ENCODE data around the gene CTTN. TPM values are rescaled to one million over a fixed set of nuclear protein-coding genes. Genes with fewer than 3 reads are reported as not detected.
A peak's percentile ranks its signal among the peaks of the same experiment; 100 is the strongest.

Gene CTTN
- total RNA-seq, 5 donors from 2014 or later (not counting 1 experiment from before 2014, with no cell fraction given) = 0.44 to 3.6 (median 2.3) TPM

DNA sequence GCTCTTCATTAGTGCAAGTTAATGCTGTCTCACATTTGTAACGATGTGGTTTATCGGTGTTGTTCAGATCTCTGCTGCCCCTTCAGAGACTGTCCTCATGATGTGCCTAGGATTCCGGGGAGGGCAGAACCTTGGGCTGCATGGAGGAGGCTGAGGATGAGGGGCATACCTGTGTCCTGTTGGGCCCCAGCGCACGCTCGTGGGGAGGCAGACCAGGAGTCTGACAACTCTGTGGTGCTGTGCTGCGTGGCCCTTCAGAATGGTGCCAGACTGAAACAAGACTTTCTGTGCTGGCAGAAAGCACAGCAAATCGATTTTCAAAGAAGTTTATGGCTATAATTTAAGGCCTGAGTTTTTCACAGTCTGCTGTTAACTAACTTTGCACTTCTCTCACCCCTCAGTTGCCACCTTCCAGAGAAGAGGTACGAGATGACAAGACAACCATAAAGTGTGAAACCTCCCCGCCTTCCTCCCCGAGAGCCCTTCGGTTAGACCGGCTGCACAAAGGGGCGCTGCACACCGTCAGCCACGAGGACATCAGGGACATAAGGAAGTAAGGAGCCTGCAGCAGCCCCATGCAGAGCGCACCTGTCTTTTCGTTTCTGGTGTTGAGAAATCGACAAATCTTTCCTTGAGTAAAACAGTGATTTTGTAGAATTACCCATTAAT lies 44.3 kb upstream of the CTTN start:
- H3K36me3 Mint-ChIP-seq = peaks cover 61% of the 10 kb centered on the region
- Histone ChIP-seq H3K27me3 (replicated peaks in 1 of 2; ENCODE audit: control insufficient read depth in 2 of 2, extremely low read depth in 1 of 2, insufficient read depth in 2 of 2, low read length in 1 of 2) (no peaks in the 10 kb centered on the region), H3K27ac (ENCODE audit: low read length) (no peak overlapping the region), H3K9me3 (no peaks in the 10 kb centered on the region), H3K4me3 (ENCODE audit: control insufficient read depth in 1 of 2, extremely low read depth in 1 of 2, low read length in 1 of 2) (no peak overlapping the region), H3K4me1 (ENCODE audit: control insufficient read depth in 1 of 2, extremely low read depth in 1 of 2, insufficient read depth in 2 of 2, low read length in 2 of 2) (peaks cover 0 to 16% of the 10 kb centered on the region in 2 experiments), H3K36me3 (ENCODE audit: control insufficient read depth in 2 of 2, extremely low read depth in 1 of 2, insufficient read depth in 1 of 2, low read length in 1 of 2) (peaks cover 10 to 58% of the 10 kb centered on the region in 2 donors)
- H3K9me3 Mint-ChIP-seq = no peaks in the 10 kb centered on the region
- ATAC-seq (replicated peaks in 1 of 4) = no peak
- H3K27ac Mint-ChIP-seq = no peak overlapping the region
- H3K4me1 Mint-ChIP-seq = peaks cover 0 to 3% (median 0%) of the 10 kb centered on the region in 3 donors
- H3K27me3 Mint-ChIP-seq = no peaks in the 10 kb centered on the region
- ChIA-PET POLR2A (no interaction called here), CTCF (no interaction called here)
- 82% methylated on average over 13 of the region's 19 CpGs for WGBS (ENCODE audit: insufficient coverage)
- peak in 4 of 35 experiments; percentile 3 to 28 (median 5) for DNase-seq
- no peak overlapping the region for H3K4me3 Mint-ChIP-seq

DNA sequence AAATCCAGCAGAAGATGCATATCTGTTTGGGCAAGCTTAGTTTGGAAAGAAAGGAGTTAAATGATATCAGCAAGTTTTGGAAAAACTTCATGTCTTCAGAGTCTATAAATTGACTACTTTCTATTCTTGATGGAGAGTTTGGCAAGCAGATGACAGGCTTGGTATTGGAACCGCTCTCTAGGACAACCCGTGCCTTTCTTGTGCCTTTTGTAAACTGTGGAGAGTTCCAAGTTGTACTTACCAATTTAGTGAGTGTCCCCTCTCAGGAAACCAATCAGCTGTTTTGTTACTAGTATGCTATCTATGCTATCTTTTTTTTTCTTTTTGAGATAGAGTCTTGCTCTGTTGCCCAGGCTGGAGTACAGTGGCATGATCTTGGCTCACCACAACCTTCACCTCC lies 43.7 kb upstream of the CTTN start:
- H3K4me3 Mint-ChIP-seq = no peak overlapping the region
- POLR2A ChIA-PET = no interaction called here
- no CpG with 5 or more reads among the region's 2 CpGs for WGBS (ENCODE audit: insufficient coverage)

DNA sequence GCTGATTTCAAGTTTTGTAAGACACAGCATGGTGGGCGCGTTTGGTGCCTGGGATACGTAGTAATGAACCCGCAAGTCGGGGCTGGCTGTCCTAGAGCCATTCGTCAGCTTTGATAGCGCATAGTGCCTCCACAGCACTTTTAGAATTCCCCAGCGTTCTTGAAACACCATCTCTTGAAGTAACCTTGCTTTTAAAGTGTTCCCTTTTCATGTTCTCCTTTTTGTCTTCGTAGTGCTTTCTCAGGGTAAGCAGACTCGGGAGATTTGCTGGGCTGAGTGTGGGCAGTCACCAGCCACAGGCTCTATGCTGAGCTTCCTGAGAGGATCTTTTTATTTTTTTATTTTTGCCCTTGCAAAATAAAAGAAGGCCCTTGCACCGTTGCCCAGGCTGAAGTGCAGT lies 39.6 kb upstream of the CTTN start:
- no peak for ATAC-seq (replicated peaks in 1 of 4)
- DNase-seq = no peak
- CTCF ChIA-PET = no interaction called here
- H3K27ac ChIP-seq (ENCODE audit: low read length) = no peak overlapping the region
- H3K4me1 Mint-ChIP-seq = peaks cover 0 to 5% (median 2%) of the 10 kb centered on the region in 3 donors
- 88% methylated on average over 10 of the region's 11 CpGs for WGBS (ENCODE audit: insufficient coverage)
- no peaks in the 10 kb centered on the region for H3K27me3 ChIP-seq (replicated peaks in 1 of 2; ENCODE audit: control insufficient read depth in 2 of 2, extremely low read depth in 1 of 2, insufficient read depth in 2 of 2, low read length in 1 of 2)
- H3K4me3 Mint-ChIP-seq = no peak overlapping the region
- peaks cover 0 to 3% of the 10 kb centered on the region in 2 experiments for H3K4me1 ChIP-seq (ENCODE audit: control insufficient read depth in 1 of 2, extremely low read depth in 1 of 2, insufficient read depth in 2 of 2, low read length in 2 of 2)
- POLR2A ChIA-PET = no interaction called here
- no peak overlapping the region for H3K4me3 ChIP-seq (ENCODE audit: control insufficient read depth in 1 of 2, extremely low read depth in 1 of 2, low read length in 1 of 2)
- H3K9me3 ChIP-seq = no peaks in the 10 kb centered on the region
- H3K9me3 Mint-ChIP-seq = no peaks in the 10 kb centered on the region
- no peaks in the 10 kb centered on the region for H3K27me3 Mint-ChIP-seq
- peaks cover 23 to 74% of the 10 kb centered on the region in 2 donors for H3K36me3 ChIP-seq (ENCODE audit: control insufficient read depth in 2 of 2, extremely low read depth in 1 of 2, insufficient read depth in 1 of 2, low read length in 1 of 2)
- H3K36me3 Mint-ChIP-seq = peaks cover 67% of the 10 kb centered on the region
- H3K27ac Mint-ChIP-seq = no peak overlapping the region

More for the DNA sequence above, 43.7 kb upstream of the CTTN start:
- Mint-ChIP-seq H3K9me3 (no peaks in the 10 kb centered on the region), H3K36me3 (peaks cover 63% of the 10 kb centered on the region), H3K27ac (no peak overlapping the region), H3K4me1 (peaks cover 0 to 3% (median 0%) of the 10 kb centered on the region in 3 donors), H3K27me3 (no peaks in the 10 kb centered on the region)
- H3K4me3 ChIP-seq (ENCODE audit: control insufficient read depth in 1 of 2, extremely low read depth in 1 of 2, low read length in 1 of 2) = no peak overlapping the region
- H3K36me3 ChIP-seq (ENCODE audit: control insufficient read depth in 2 of 2, extremely low read depth in 1 of 2, insufficient read depth in 1 of 2, low read length in 1 of 2) = peaks cover 10 to 58% of the 10 kb centered on the region in 2 donors
- DNase-seq (no peak), ATAC-seq (replicated peaks in 1 of 4) (no peak)
- no peak overlapping the region for H3K27ac ChIP-seq (ENCODE audit: low read length)
- CTCF ChIA-PET = no interaction called here
- H3K9me3 ChIP-seq = no peaks in the 10 kb centered on the region
- H3K4me1 ChIP-seq (ENCODE audit: control insufficient read depth in 1 of 2, extremely low read depth in 1 of 2, insufficient read depth in 2 of 2, low read length in 2 of 2) = peaks cover 0 to 16% of the 10 kb centered on the region in 2 experiments
- H3K27me3 ChIP-seq (replicated peaks in 1 of 2; ENCODE audit: control insufficient read depth in 2 of 2, extremely low read depth in 1 of 2, insufficient read depth in 2 of 2, low read length in 1 of 2) = no peaks in the 10 kb centered on the region

DNA sequence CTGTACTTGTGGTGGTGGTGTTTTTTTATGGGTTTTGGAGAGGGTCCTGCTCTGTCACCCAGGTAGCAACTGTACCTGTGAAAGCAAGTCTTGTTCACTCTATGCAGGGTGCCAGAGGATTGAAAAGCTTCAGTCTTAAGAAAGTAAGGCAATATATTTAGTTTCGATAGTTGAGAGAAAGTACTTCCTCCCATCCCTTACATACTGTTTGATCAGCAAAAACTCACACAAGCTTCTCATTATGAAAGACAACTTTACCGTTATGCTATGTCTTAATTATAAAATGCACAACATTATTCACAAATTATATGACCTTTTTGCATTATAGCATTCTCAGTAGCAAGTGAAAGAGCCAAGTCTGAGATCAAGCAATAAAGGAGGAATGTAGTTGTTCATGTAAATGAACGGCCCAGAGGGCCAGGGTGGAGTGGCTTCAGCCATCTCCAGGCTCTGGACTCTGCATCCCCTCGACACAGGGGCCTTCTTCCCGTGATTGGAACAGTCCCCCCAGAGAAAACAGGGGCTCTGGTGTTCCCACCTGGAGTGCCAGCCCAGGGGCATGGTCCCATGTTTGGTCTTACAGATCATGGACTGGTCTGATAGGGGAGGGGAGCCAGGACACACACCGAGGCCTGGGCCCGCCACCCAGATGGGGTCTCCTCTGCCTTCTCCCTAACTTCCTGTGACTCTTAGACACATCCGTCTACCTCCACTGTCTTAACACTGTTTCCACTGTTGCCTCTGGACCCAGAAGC lies 38.7 kb upstream of the CTTN start:
- H3K27ac Mint-ChIP-seq = no peak overlapping the region
- POLR2A ChIA-PET = no interaction called here
- peaks cover 19 to 69% of the 10 kb centered on the region in 2 donors for H3K36me3 ChIP-seq (ENCODE audit: control insufficient read depth in 2 of 2, extremely low read depth in 1 of 2, insufficient read depth in 1 of 2, low read length in 1 of 2)
- H3K36me3 Mint-ChIP-seq = peaks cover 66% of the 10 kb centered on the region
- 100% methylated on average over 3 of the region's 8 CpGs for WGBS (ENCODE audit: insufficient coverage)
- H3K9me3 Mint-ChIP-seq = no peaks in the 10 kb centered on the region
- peaks cover 6 to 13% (median 8%) of the 10 kb centered on the region in 3 donors for H3K4me1 Mint-ChIP-seq
- no peak overlapping the region for H3K4me3 ChIP-seq (ENCODE audit: control insufficient read depth in 1 of 2, extremely low read depth in 1 of 2, low read length in 1 of 2)
- no peak overlapping the region for H3K27ac ChIP-seq (ENCODE audit: low read length)
- DNase-seq (no peak), ATAC-seq (replicated peaks in 1 of 4) (no peak)
- no peaks in the 10 kb centered on the region for H3K9me3 ChIP-seq
- H3K4me1 ChIP-seq (ENCODE audit: control insufficient read depth in 1 of 2, extremely low read depth in 1 of 2, insufficient read depth in 2 of 2, low read length in 2 of 2) = peaks cover 0 to 5% of the 10 kb centered on the region in 2 experiments
- no peaks in the 10 kb centered on the region for H3K27me3 ChIP-seq (replicated peaks in 1 of 2; ENCODE audit: control insufficient read depth in 2 of 2, extremely low read depth in 1 of 2, insufficient read depth in 2 of 2, low read length in 1 of 2)
- CTCF ChIA-PET = no interaction called here
- no peaks in the 10 kb centered on the region for H3K27me3 Mint-ChIP-seq
- H3K4me3 Mint-ChIP-seq = no peak overlapping the region

DNA sequence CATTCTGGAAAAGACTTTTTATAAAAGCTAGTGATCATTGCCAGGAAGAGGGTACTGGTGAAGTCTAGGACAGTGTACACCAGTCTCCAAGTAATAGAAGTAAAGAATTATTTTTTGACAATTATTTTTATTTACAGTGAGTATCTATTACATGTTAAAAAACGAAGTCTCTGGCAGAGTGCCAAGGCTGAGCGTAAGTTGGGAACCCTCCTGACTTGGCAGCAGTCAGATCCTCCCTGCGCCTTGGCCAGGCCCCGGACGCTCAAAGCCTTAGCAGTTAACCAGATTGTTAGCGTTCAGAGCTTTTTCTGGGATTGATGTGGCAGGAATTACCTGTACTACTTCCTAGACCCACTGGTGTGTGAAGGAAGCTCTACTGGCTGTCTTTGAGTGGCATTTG lies 38.1 kb upstream of the CTTN start:
- peaks cover 68% of the 10 kb centered on the region for H3K36me3 Mint-ChIP-seq
- peaks cover 0 to 11% of the 10 kb centered on the region in 2 experiments for H3K4me1 ChIP-seq (ENCODE audit: control insufficient read depth in 1 of 2, extremely low read depth in 1 of 2, insufficient read depth in 2 of 2, low read length in 2 of 2)
- H3K4me3 Mint-ChIP-seq = no peak overlapping the region
- no peak overlapping the region for H3K27ac Mint-ChIP-seq
- no peak for ATAC-seq (replicated peaks in 1 of 4)
- H3K9me3 Mint-ChIP-seq = no peaks in the 10 kb centered on the region
- no peak overlapping the region for H3K27ac ChIP-seq (ENCODE audit: low read length)
- H3K9me3 ChIP-seq = no peaks in the 10 kb centered on the region
- CTCF ChIA-PET = no interaction called here
- DNase-seq = no peak
- no peak overlapping the region for H3K4me3 ChIP-seq (ENCODE audit: control insufficient read depth in 1 of 2, extremely low read depth in 1 of 2, low read length in 1 of 2)
- H3K27me3 ChIP-seq (replicated peaks in 1 of 2; ENCODE audit: control insufficient read depth in 2 of 2, extremely low read depth in 1 of 2, insufficient read depth in 2 of 2, low read length in 1 of 2) = no peaks in the 10 kb centered on the region
- peaks cover 19 to 63% of the 10 kb centered on the region in 2 donors for H3K36me3 ChIP-seq (ENCODE audit: control insufficient read depth in 2 of 2, extremely low read depth in 1 of 2, insufficient read depth in 1 of 2, low read length in 1 of 2)
- POLR2A ChIA-PET = no interaction called here
- H3K4me1 Mint-ChIP-seq = peaks cover 12 to 19% (median 14%) of the 10 kb centered on the region in 3 donors
- no peaks in the 10 kb centered on the region for H3K27me3 Mint-ChIP-seq
- 100% methylated on average over 4 of the region's 6 CpGs for WGBS (ENCODE audit: insufficient coverage)

DNA sequence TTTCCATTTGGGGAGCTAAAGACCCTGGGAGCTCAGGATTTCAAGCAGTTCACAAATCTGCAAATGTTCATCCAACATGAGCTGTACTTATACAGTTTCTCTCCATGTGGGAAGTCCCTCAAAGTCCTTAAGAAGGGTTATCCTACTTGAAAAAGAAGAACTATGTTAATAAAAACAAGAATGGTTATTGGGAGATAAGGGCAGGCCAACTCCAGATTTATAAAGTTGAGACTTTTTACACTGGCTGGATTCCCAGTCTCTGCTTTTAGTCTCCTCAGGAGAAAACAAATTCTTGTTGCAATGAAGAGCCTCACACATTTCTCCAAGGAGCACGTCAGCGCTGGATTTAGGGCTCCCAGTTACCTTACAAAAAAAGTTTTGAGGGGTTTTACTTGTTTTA lies 34.2 kb upstream of the CTTN start:
- ATAC-seq (replicated peaks in 1 of 4) (no peak), DNase-seq (no peak)
- H3K27ac Mint-ChIP-seq = no peak overlapping the region
- H3K36me3 Mint-ChIP-seq = peaks cover 50% of the 10 kb centered on the region
- H3K27me3 Mint-ChIP-seq = no peaks in the 10 kb centered on the region
- Histone ChIP-seq H3K27ac (ENCODE audit: low read length) (no peak overlapping the region), H3K4me3 (ENCODE audit: control insufficient read depth in 1 of 2, extremely low read depth in 1 of 2, low read length in 1 of 2) (no peak overlapping the region), H3K27me3 (replicated peaks in 1 of 2; ENCODE audit: control insufficient read depth in 2 of 2, extremely low read depth in 1 of 2, insufficient read depth in 2 of 2, low read length in 1 of 2) (no peaks in the 10 kb centered on the region), H3K36me3 (ENCODE audit: control insufficient read depth in 2 of 2, extremely low read depth in 1 of 2, insufficient read depth in 1 of 2, low read length in 1 of 2) (peaks cover 12 to 36% of the 10 kb centered on the region in 2 donors), H3K9me3 (no peaks in the 10 kb centered on the region), H3K4me1 (ENCODE audit: control insufficient read depth in 1 of 2, extremely low read depth in 1 of 2, insufficient read depth in 2 of 2, low read length in 2 of 2) (peaks cover 0 to 26% of the 10 kb centered on the region in 2 experiments)
- ChIA-PET POLR2A (interaction anchor here in 1 of 2 donors (0.5 kb wide), 1 partner anchor 160 kb away, joined by 3 read pairs; no protein-coding TSS in a partner anchor), CTCF (no interaction called here)
- peaks cover 22 to 41% (median 33%) of the 10 kb centered on the region in 3 donors for H3K4me1 Mint-ChIP-seq
- no CpG with 5 or more reads among the region's 2 CpGs for WGBS (ENCODE audit: insufficient coverage)
- no peaks in the 10 kb centered on the region for H3K9me3 Mint-ChIP-seq
- peak overlapping the region in 1 of 3 donors; percentile 62 for H3K4me3 Mint-ChIP-seq
